Activated naive CD8-positive, alpha-beta T cell treated with anti-CD3 and anti-CD28 coated beads for 36 hours (primary cell): Measurements from ENCODE around the gene PACSIN1. TPM values are rescaled to one million over a fixed set of nuclear protein-coding genes. Genes with fewer than 3 reads are reported as not detected.

Experiments
- DNase-seq: peaks from one replicate; pipeline ENCODE4 v3.0.0; 2021
- H3K27ac Mint-ChIP-seq: one replicate; pipeline ENCODE4 v1.8.0; 2022; ENCODE audit warnings: mild to moderate bottlenecking, moderate library complexity, mixed read lengths
- H3K27me3 Mint-ChIP-seq: one replicate; pipeline ENCODE4 v1.8.0; 2022; ENCODE audit warnings: mild to moderate bottlenecking, mixed read lengths
- H3K36me3 Mint-ChIP-seq: one replicate; pipeline ENCODE4 v1.8.0; 2021; ENCODE audit warnings: mild to moderate bottlenecking, mixed read lengths
- H3K4me1 Mint-ChIP-seq: one replicate; pipeline ENCODE4 v1.8.0; 2021; ENCODE audit warnings: mixed read lengths
- H3K4me3 Mint-ChIP-seq: one replicate; pipeline ENCODE4 v1.8.0; 2022; ENCODE audit warnings: mild to moderate bottlenecking, moderate library complexity, mixed read lengths
- H3K9me3 Mint-ChIP-seq: one replicate; pipeline ENCODE4 v1.8.0; 2022; ENCODE audit warnings: mixed read lengths
- total RNA-seq, 2 experiments: library from RNA; stranded (reverse); gene quantifications; one replicate each; pipeline ENCODE4 v1.2.3, GENCODE V29; 2021

The PACSIN1 gene, protein sequence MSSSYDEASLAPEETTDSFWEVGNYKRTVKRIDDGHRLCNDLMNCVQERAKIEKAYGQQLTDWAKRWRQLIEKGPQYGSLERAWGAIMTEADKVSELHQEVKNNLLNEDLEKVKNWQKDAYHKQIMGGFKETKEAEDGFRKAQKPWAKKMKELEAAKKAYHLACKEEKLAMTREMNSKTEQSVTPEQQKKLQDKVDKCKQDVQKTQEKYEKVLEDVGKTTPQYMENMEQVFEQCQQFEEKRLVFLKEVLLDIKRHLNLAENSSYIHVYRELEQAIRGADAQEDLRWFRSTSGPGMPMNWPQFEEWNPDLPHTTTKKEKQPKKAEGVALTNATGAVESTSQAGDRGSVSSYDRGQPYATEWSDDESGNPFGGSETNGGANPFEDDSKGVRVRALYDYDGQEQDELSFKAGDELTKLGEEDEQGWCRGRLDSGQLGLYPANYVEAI
- total RNA-seq, result under 1 TPM; 0.19 to 0.28 TPM

DNA sequence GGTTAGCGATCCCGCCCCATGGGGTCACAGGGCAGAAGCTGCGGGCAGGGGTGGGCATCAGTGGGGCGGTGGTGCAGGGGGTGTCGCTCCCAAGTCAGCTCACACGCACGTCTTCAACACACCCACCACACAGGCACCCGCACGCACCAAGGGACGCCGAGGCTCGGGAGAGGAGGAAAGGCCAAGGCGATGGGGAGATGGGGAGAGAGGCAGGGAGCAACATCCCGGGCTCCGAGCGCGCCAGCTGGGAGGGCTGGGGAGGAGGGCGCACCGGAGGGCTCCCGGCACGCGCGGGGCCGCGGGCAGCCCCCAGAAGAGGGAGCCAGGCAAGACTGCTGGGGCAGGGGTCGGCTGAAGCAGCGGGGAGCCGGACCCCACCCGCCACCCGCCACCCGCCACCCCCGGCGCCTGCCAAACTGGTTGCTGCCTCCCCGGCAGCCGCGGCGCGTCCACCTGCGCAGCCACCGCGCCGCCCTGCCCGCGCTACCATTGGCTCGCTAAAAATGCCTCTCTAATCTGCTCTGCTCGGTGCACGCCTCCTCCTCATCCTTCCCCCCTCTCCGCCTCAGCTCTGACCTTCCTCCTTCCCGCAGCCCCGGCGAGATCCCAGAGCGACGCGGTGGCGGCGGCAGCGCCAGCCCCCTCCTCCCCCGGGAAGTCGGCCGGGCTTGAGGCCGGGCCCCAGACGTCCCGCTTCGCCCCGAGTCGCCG lies at the start of gene PACSIN1:
Gene PACSIN1, plus strand, starts transcription at position 546 of the 711 bp plus-strand sequence. CDS start 60,230 bp downstream, outside the sequence.
- Mint-ChIP-seq H3K4me3 (peak within 1 kb of the TSS; percentile 65), H3K27ac (no peak within 1 kb of the TSS), H3K36me3 (no peaks in the 10 kb centered on the region), H3K4me1 (peaks cover 5% of the 10 kb centered on the region), H3K9me3 (no peaks in the 10 kb centered on the region), H3K27me3 (peaks cover 41% of the 10 kb centered on the region)
- DNase-seq, result peak; percentile 30

DNA sequence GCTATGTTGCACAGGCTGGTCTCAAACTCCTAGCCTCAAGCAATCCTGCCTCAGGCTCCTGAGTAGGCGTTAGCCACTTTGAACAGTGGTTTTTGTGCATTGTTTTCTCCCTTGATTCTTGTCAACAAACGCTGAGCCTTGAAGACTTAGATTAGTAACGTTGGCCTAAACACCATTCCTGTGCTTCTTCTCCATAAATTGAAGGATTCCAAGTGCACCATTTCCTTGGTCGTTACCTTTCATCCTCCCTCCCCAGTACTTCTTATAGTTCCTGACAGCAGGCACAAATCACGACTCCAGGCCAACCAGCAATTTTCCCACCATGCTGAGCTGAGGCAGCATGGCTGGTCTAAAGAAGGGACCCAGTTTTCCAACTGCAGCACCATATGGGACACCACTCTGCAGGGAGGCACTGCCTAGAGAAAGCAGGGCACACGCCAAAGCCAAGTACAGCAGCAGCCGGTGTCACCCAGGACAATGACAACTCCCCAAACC lies 49.0 kb upstream of the PACSIN1 start:
- Mint-ChIP-seq H3K36me3 (peaks cover 58% of the 10 kb centered on the region), H3K9me3 (no peaks in the 10 kb centered on the region), H3K27ac (peak overlapping the region; percentile 15), H3K4me1 (peaks cover 45% of the 10 kb centered on the region), H3K27me3 (no peaks in the 10 kb centered on the region), H3K4me3 (no peak overlapping the region)
- no peak for DNase-seq

DNA sequence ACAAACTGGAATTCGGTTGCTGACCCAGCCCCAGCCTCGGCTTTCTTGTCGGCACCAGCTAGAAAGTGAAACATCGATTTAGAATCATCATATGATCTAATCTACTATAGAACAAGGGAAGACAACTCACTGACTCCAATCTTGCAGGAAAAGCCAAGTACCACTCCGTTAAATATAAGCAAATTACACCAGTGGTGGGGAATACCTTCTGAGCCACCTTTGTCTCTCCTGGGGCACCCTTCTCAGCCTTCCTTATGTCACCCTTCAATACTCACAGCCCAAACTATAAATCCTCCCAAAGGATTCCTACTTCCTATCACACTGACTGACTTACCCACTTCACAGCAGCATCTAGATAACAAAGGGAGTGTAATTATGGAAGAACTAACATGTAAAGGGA lies 47.5 kb upstream of the PACSIN1 start:
- Mint-ChIP-seq H3K27me3 (no peaks in the 10 kb centered on the region), H3K9me3 (no peaks in the 10 kb centered on the region), H3K27ac (peak overlapping the region; percentile 26), H3K36me3 (peaks cover 62% of the 10 kb centered on the region), H3K4me3 (no peak overlapping the region), H3K4me1 (peaks cover 52% of the 10 kb centered on the region)
- no peak for DNase-seq

GRCh38 chr6:34423254-34423653 lies 42.6 kb upstream of the PACSIN1 start:
- peaks cover 61% of the 10 kb centered on the region for H3K36me3 Mint-ChIP-seq
- H3K4me1 Mint-ChIP-seq, result peaks cover 41% of the 10 kb centered on the region
- H3K4me3 Mint-ChIP-seq, result peak overlapping the region; percentile 98
- peak overlapping the region; percentile 76 for H3K27ac Mint-ChIP-seq
- no peak for DNase-seq
- H3K27me3 Mint-ChIP-seq, result no peaks in the 10 kb centered on the region
- no peaks in the 10 kb centered on the region for H3K9me3 Mint-ChIP-seq

GRCh38 chr6:34424200-34425131 lies 41.4 kb upstream of the PACSIN1 start:
- Mint-ChIP-seq H3K27me3 (no peaks in the 10 kb centered on the region), H3K27ac (peak overlapping the region; percentile 100), H3K4me3 (peak overlapping the region; percentile 98), H3K36me3 (peaks cover 54% of the 10 kb centered on the region), H3K9me3 (no peaks in the 10 kb centered on the region), H3K4me1 (peaks cover 39% of the 10 kb centered on the region)
- no peak for DNase-seq

DNA sequence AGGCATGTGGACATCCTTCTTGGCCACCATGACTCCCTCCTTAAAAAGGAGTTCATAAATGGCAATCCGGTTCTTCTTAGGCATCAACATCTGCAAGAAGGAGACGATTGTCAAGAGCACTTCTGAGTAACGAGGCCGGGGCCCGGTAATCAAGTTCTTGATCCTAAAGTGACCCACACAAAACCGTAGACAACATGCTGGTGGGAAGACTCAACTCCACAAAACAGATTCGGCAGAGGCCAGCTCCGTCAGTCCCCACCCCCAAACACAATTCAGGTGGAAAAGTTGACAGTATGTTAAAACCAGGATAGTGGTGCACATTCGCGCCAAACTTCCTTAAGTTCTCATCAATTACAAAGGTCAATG lies 40.8 kb upstream of the PACSIN1 start:
- Mint-ChIP-seq H3K4me3 (peak overlapping the region; percentile 98), H3K9me3 (no peaks in the 10 kb centered on the region), H3K27ac (peak overlapping the region; percentile 100), H3K27me3 (no peaks in the 10 kb centered on the region), H3K4me1 (peaks cover 37% of the 10 kb centered on the region), H3K36me3 (peaks cover 51% of the 10 kb centered on the region)
- no peak for DNase-seq

DNA sequence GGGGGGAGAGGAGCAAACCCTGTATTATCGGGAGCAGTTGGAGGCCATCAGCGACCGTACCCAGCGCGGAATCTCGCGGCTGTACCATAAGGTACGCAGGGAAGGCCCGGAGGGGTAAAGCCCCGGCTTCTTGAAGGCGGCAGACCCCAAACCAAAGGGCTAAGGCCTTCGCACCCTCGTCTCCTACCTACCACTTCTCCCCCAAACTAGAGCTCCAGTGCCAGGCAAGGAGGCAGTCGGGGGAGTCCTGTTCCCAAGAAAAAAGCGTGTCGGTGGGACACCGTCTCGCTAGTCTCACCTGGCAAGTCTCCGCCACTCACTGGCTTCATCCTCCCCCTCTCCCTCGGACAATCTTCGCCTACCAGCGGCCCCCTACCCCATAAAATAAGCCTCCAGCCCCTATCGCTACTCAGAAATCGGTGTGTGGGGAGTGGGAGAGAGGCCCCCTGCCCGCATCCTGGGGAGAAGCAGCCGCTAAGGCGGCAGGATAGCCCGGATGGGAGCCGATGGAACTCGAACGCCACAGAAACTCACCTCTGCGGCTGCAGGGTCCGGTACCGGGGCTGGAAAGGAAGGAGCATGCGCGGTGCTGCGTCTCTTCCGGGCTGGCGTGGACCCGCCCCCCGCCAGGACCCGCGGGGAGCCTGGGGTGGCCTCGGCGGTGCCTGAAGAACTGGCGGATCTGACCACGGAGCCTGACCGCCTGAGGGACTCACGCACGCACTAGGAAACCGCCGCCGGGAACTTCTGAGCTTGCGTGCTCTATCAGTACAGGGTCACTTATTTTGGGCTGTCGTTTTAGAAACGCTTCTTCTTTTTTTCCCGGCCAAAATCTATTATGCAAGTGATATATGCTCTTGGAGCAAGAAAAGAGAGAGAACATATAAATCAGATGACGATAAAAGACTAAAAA lies 40.1 kb upstream of the PACSIN1 start, which contains the start of gene RPS10:
Gene RPS10, minus strand, starts transcription at position 572 of the 913 bp plus-strand sequence. CDS start 848 bp downstream, outside the sequence.
- Mint-ChIP-seq H3K36me3 (peaks cover 45% of the 10 kb centered on the region), H3K27ac (peak within 1 kb of the TSS; percentile 100), H3K27me3 (no peaks in the 10 kb centered on the region), H3K4me1 (peaks cover 35% of the 10 kb centered on the region), H3K9me3 (no peaks in the 10 kb centered on the region), H3K4me3 (peak within 1 kb of the TSS; percentile 98)
- DNase-seq, result peak; percentile 93

DNA sequence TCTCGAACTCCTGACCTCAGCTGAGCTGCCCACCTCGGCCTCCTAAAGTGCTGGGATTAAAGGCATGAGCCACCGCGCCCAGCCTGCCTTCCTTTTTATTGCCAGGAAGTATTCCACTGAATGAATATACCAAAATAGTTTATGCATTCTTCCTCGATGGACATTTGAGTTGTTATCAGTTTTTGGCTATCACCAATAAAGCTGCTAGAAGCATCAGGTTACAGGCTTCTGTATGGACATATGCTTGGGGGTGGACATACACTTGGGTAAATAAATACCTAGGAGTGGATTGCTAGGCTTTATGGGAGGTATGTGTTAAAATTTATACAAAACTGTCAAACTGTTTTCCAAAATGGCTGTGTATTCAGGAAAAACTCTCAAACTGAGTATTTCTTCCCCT lies 30.0 kb upstream of the PACSIN1 start:
- Mint-ChIP-seq H3K9me3 (peaks cover 5% of the 10 kb centered on the region), H3K27ac (no peak overlapping the region), H3K36me3 (no peaks in the 10 kb centered on the region), H3K4me1 (no peaks in the 10 kb centered on the region), H3K27me3 (no peaks in the 10 kb centered on the region), H3K4me3 (no peak overlapping the region)
- no peak for DNase-seq

- Mint-ChIP-seq H3K4me1 (no peaks in the 10 kb centered on the region), H3K27me3 (no peaks in the 10 kb centered on the region), H3K27ac (no peak overlapping the region), H3K4me3 (no peak overlapping the region), H3K9me3 (peaks cover 5% of the 10 kb centered on the region), H3K36me3 (no peaks in the 10 kb centered on the region)
- no peak for DNase-seq
Observed at GRCh38 chr6:34436803-34437643, 28.9 kb upstream of the PACSIN1 start.

DNA sequence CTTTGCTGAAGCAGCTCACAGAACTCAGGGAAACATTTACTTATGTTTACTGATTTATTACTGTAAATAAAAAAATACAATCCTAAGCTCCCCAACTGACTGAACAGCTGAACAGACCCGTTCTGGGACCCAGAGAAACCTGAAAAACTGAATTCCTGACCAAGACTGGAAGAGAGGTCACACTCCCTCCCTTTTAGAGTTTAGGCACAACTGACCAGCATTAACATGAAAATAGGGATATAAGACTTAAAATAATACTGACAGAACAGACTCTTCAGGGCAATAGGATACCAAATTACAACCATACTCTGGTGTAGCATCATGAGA lies 28.3 kb upstream of the PACSIN1 start:
- Mint-ChIP-seq H3K9me3 (peaks cover 5% of the 10 kb centered on the region), H3K27me3 (no peaks in the 10 kb centered on the region), H3K4me1 (no peaks in the 10 kb centered on the region), H3K27ac (no peak overlapping the region), H3K36me3 (no peaks in the 10 kb centered on the region), H3K4me3 (no peak overlapping the region)
- DNase-seq, result no peak

GRCh38 chr6:34438705-34439104 lies 27.2 kb upstream of the PACSIN1 start:
- Mint-ChIP-seq H3K27me3 (no peaks in the 10 kb centered on the region), H3K4me1 (no peaks in the 10 kb centered on the region), H3K9me3 (peaks cover 5% of the 10 kb centered on the region), H3K36me3 (no peaks in the 10 kb centered on the region), H3K27ac (no peak overlapping the region), H3K4me3 (no peak overlapping the region)
- no peak for DNase-seq

DNA sequence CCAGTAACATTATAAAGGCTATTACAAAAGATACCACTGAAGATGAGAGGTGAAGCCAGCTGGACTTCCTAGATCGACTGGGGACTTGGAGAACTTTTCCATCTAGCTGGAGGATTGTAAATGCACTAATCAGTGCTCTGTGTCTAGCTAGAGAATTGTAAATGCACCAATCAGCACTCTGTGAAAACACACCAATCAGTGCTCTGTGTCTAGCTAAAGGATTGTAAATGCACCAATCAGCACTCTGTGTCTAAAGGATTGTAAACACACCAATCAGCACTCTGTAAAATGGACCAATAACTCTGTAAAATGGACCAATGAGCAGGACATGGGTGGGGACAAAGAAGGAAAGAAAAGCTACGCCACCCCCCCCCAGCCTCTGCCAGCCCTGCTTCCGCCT lies 26.4 kb upstream of the PACSIN1 start:
- no peak for DNase-seq

GRCh38 chr6:34441526-34441925 lies 24.4 kb upstream of the PACSIN1 start:
- H3K4me3 Mint-ChIP-seq, result no peak overlapping the region
- no peaks in the 10 kb centered on the region for H3K4me1 Mint-ChIP-seq
- peaks cover 5% of the 10 kb centered on the region for H3K9me3 Mint-ChIP-seq
- DNase-seq, result no peak
- no peak overlapping the region for H3K27ac Mint-ChIP-seq
- H3K27me3 Mint-ChIP-seq, result no peaks in the 10 kb centered on the region
- H3K36me3 Mint-ChIP-seq, result no peaks in the 10 kb centered on the region

More for the DNA sequence above, 26.4 kb upstream of the PACSIN1 start:
- Mint-ChIP-seq H3K27me3 (no peaks in the 10 kb centered on the region), H3K36me3 (no peaks in the 10 kb centered on the region), H3K4me3 (no peak overlapping the region), H3K9me3 (peaks cover 5% of the 10 kb centered on the region), H3K27ac (no peak overlapping the region), H3K4me1 (no peaks in the 10 kb centered on the region)
